Measurements from ENCODE around the gene KNCN. TPM values are rescaled to one million over a fixed set of nuclear protein-coding genes. Genes with fewer than 3 reads are reported as not detected.

Gene KNCN
- total RNA-seq, 1 donor from 2014 or later = not detected

DNA sequence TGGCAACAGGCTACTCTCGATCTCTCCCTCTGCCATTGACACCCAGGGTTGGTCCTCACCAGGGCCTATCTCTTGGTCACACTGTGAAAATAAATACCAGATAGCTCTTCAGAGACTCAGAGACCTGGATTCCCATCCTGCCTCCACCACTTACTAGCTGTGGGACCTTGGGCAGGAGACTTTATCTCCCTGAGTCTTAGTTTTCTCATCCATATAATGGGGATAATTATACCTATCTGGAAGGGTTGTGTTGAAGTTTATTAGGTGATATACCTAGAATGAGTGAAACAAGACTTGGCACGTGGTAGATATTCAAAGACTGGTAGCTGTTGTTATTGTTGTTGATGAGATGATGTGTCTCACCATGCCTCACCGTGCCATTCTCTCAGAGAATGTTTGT, 54.4 kb downstream of the KNCN start:
- no peak overlapping the region for H3K27ac ChIP-seq (ENCODE audit: low read depth, low read length)
- no peaks in the 10 kb centered on the region for H3K4me1 ChIP-seq (ENCODE audit: insufficient read depth, low read length)
- no peak overlapping the region for H3K27ac Mint-ChIP-seq (ENCODE audit: unreplicated experiment)
- peaks cover 68% of the 10 kb centered on the region for H3K27me3 ChIP-seq (ENCODE audit: insufficient read depth, low read length)
- FAIRE-seq = no peak
- TF ChIP-seq EZH2 (IDR thresholded peaks at IDR 0.05; ENCODE audit: insufficient read depth, low read length) (no peak), CTCF (IDR thresholded peaks at IDR 0.05; ENCODE audit: insufficient read depth, low read depth, low read length) (no peak)
- H3K9me3 ChIP-seq (ENCODE audit: insufficient read depth, low read depth, low read length) = no peaks in the 10 kb centered on the region
- no peak overlapping the region for H3K4me2 ChIP-seq (ENCODE audit: low read length)
- no peaks in the 10 kb centered on the region for H3K79me2 ChIP-seq (ENCODE audit: insufficient read depth, low read length)
- H3K36me3 ChIP-seq (ENCODE audit: insufficient read depth, low read length) = no peaks in the 10 kb centered on the region
- H3K4me3 Mint-ChIP-seq (ENCODE audit: unreplicated experiment) = no peak overlapping the region
- peaks cover 76% of the 10 kb centered on the region for H3K27me3 Mint-ChIP-seq (ENCODE audit: low read depth, unreplicated experiment)
- no peaks in the 10 kb centered on the region for H3K4me1 Mint-ChIP-seq (ENCODE audit: low read depth, unreplicated experiment)
- peaks cover 6% of the 10 kb centered on the region for H3K9me3 Mint-ChIP-seq (ENCODE audit: unreplicated experiment)
- no peaks in the 10 kb centered on the region for H3K36me3 Mint-ChIP-seq (ENCODE audit: low read depth, unreplicated experiment)
- H2AFZ ChIP-seq (ENCODE audit: low read depth, low read length) = no peak overlapping the region
- peaks cover 5% of the 10 kb centered on the region for H4K20me1 ChIP-seq (ENCODE audit: insufficient read depth, low read length)
- no peak for DNase-seq (ENCODE audit: low read depth)
- no peak overlapping the region for H3K4me3 ChIP-seq (ENCODE audit: insufficient read depth, low read depth, low read length)
- no peak overlapping the region for H3K9ac ChIP-seq (ENCODE audit: low read length)

DNA sequence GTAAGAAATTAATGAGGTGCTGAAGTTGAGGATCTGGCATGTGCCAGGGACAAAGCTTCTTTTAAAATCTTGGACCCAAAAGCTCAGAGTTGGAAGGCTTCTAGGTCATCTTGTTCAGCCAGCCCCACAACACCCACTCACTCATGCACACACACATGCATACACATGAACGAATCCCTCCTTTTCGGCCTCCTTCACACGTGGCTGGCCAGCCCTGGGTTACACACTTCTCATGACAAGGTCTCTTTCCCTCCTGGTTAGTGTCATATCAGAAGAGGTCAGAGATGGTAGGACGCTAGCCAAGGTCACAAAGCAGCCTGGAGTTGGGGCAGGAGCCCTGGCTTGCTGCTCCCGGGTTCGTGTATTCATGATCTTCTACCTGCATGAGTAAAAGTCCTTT, 54.9 kb downstream of the KNCN start:
- Histone ChIP-seq H3K79me2 (ENCODE audit: insufficient read depth, low read length) (no peaks in the 10 kb centered on the region), H3K9me3 (ENCODE audit: insufficient read depth, low read depth, low read length) (no peaks in the 10 kb centered on the region), H3K4me2 (ENCODE audit: low read length) (no peak overlapping the region), H3K4me1 (ENCODE audit: insufficient read depth, low read length) (no peaks in the 10 kb centered on the region), H4K20me1 (ENCODE audit: insufficient read depth, low read length) (peaks cover 10% of the 10 kb centered on the region), H3K9ac (ENCODE audit: low read length) (no peak overlapping the region), H3K27me3 (ENCODE audit: insufficient read depth, low read length) (peaks cover 71% of the 10 kb centered on the region), H3K4me3 (ENCODE audit: insufficient read depth, low read depth, low read length) (no peak overlapping the region), H3K27ac (ENCODE audit: low read depth, low read length) (no peak overlapping the region), H2AFZ (ENCODE audit: low read depth, low read length) (no peak overlapping the region), H3K36me3 (ENCODE audit: insufficient read depth, low read length) (no peaks in the 10 kb centered on the region)
- TF ChIP-seq CTCF (IDR thresholded peaks at IDR 0.05; ENCODE audit: insufficient read depth, low read depth, low read length) = no peak
- no peak for TF ChIP-seq EZH2 (IDR thresholded peaks at IDR 0.05; ENCODE audit: insufficient read depth, low read length)
- H3K4me3 Mint-ChIP-seq (ENCODE audit: unreplicated experiment) = no peak overlapping the region
- H3K27me3 Mint-ChIP-seq (ENCODE audit: low read depth, unreplicated experiment) = peaks cover 79% of the 10 kb centered on the region
- FAIRE-seq = no peak
- H3K36me3 Mint-ChIP-seq (ENCODE audit: low read depth, unreplicated experiment) = no peaks in the 10 kb centered on the region
- H3K27ac Mint-ChIP-seq (ENCODE audit: unreplicated experiment) = no peak overlapping the region
- no peaks in the 10 kb centered on the region for H3K4me1 Mint-ChIP-seq (ENCODE audit: low read depth, unreplicated experiment)
- DNase-seq (ENCODE audit: low read depth) = no peak
- H3K9me3 Mint-ChIP-seq (ENCODE audit: unreplicated experiment) = peaks cover 6% of the 10 kb centered on the region

DNA sequence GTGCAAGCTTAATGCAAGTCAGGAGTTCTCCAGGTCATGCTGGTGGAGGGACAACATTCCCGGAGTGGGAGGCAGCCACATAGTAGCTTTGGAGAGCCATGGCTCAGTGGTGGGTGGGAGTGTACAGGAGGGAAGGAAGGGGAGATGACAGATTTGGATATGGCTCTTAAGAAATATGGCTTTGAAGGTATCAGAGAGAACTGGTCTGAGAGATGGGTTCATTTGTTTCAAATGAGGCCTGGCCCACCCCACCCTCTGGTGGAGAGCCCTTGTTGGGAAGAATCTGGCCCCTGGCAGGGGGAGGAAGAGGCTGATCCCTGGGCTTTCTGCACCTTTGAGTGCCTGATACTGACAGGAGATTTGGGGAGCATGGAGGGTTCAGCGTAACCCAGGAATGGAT, 55.7 kb downstream of the KNCN start:
- H3K36me3 ChIP-seq (ENCODE audit: insufficient read depth, low read length) = no peaks in the 10 kb centered on the region
- H4K20me1 ChIP-seq (ENCODE audit: insufficient read depth, low read length) = peaks cover 17% of the 10 kb centered on the region
- H3K27me3 ChIP-seq (ENCODE audit: insufficient read depth, low read length) = peaks cover 77% of the 10 kb centered on the region
- no peak for TF ChIP-seq EZH2 (IDR thresholded peaks at IDR 0.05; ENCODE audit: insufficient read depth, low read length)
- TF ChIP-seq CTCF (IDR thresholded peaks at IDR 0.05; ENCODE audit: insufficient read depth, low read depth, low read length) = no peak
- H3K9me3 ChIP-seq (ENCODE audit: insufficient read depth, low read depth, low read length) = no peaks in the 10 kb centered on the region
- no peak overlapping the region for H3K9ac ChIP-seq (ENCODE audit: low read length)
- peaks cover 6% of the 10 kb centered on the region for H3K9me3 Mint-ChIP-seq (ENCODE audit: unreplicated experiment)
- FAIRE-seq (no peak), DNase-seq (ENCODE audit: low read depth) (no peak)
- H3K27me3 Mint-ChIP-seq (ENCODE audit: low read depth, unreplicated experiment) = peaks cover 83% of the 10 kb centered on the region
- H3K79me2 ChIP-seq (ENCODE audit: insufficient read depth, low read length) = no peaks in the 10 kb centered on the region
- no peaks in the 10 kb centered on the region for H3K36me3 Mint-ChIP-seq (ENCODE audit: low read depth, unreplicated experiment)
- no peak overlapping the region for H3K27ac ChIP-seq (ENCODE audit: low read depth, low read length)
- H3K27ac Mint-ChIP-seq (ENCODE audit: unreplicated experiment) = no peak overlapping the region
- no peak overlapping the region for H3K4me3 ChIP-seq (ENCODE audit: insufficient read depth, low read depth, low read length)
- no peak overlapping the region for H3K4me2 ChIP-seq (ENCODE audit: low read length)
- no peaks in the 10 kb centered on the region for H3K4me1 ChIP-seq (ENCODE audit: insufficient read depth, low read length)
- H3K4me3 Mint-ChIP-seq (ENCODE audit: unreplicated experiment) = no peak overlapping the region
- H2AFZ ChIP-seq (ENCODE audit: low read depth, low read length) = no peak overlapping the region
- H3K4me1 Mint-ChIP-seq (ENCODE audit: low read depth, unreplicated experiment) = no peaks in the 10 kb centered on the region

Other genes with a start within 250 kb of the KNCN start
- gene LRRC41, start 248.0 kb downstream of the KNCN start, total RNA-seq = 88.2 and 94.5 TPM in 2 replicates
- 299 and 337 TPM in 2 replicates for gene UQCRH, start 247.9 kb downstream of the KNCN start, total RNA-seq
- 15.5 and 16.9 TPM in 2 replicates for gene NSUN4, start 210.8 kb downstream of the KNCN start, total RNA-seq
- gene FAAH, start 157.3 kb downstream of the KNCN start, total RNA-seq = 1.2 and 1.9 TPM in 2 replicates
- gene DMBX1, start 61.8 kb downstream of the KNCN start, total RNA-seq = 0.07 and 0.29 TPM in 2 replicates
- gene MKNK1, start 52.6 kb upstream of the KNCN start, total RNA-seq = 22.8 and 26.9 TPM in 2 replicates
- 4.8 and 5.5 TPM in 2 replicates for gene MOB3C, start 65.2 kb upstream of the KNCN start, total RNA-seq
- 19.3 and 20.2 TPM in 2 replicates for gene ATPAF1, start 116.7 kb upstream of the KNCN start, total RNA-seq
- not detected in 2 replicates for gene TEX38, start 120.2 kb upstream of the KNCN start, total RNA-seq
- 47.3 and 50.7 TPM in 2 replicates for gene EFCAB14, start 167.5 kb upstream of the KNCN start, total RNA-seq
- gene CYP4B1, start 247.4 kb upstream of the KNCN start, total RNA-seq = not detected in 2 replicates

Measured in astrocyte (in vitro differentiated cells and primary cell).